ENCODE measurements around the gene RANBP17. TPM values are rescaled to one million over a fixed set of nuclear protein-coding genes. Genes with fewer than 3 reads are reported as not detected.

Gene RANBP17
- total RNA-seq, 1 donor from 2014 or later = 49.7 TPM

DNA sequence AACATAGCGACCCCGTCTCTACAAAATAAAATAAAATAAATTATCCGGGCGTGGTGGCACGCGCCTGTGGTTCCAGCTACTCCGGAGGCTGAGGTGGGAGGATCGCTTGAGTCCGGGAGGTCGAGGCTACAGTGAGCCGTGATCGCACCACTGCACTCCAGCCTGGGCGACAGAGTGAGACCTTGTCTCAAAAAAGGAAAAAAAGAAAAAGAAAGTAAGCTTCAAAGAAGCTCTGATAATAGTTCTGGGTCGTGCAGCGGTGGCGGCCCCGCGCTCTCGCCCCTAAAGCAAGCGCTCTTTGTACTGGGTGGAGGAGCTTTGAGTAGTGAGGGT, 454.1 kb downstream of the RANBP17 start:
- Histone ChIP-seq H3K4me1 (peaks cover 22% of the 10 kb centered on the region), H4K20me1 (ENCODE audit: low read depth) (peaks cover 83% of the 10 kb centered on the region), H3K36me3 (no peaks in the 10 kb centered on the region), H3K4me3 (peak overlapping the region; percentile 25), H3K9ac (no peak overlapping the region), H3K4me2 (peak overlapping the region; percentile 61), H3K27me3 (peaks cover 100% of the 10 kb centered on the region), H3K27ac (no peak overlapping the region), H2AFZ (replicated peaks) (no peak overlapping the region), H3K79me2 (ENCODE audit: low read depth) (no peaks in the 10 kb centered on the region), H3F3A (ENCODE audit: low read depth) (peaks cover 32% of the 10 kb centered on the region), H3K9me3 (ENCODE audit: low read depth) (no peaks in the 10 kb centered on the region)
- Mint-ChIP-seq H3K4me1 (peaks cover 11% of the 10 kb centered on the region), H3K36me3 (no peaks in the 10 kb centered on the region), H3K9me3 (peaks cover 3% of the 10 kb centered on the region), H3K27me3 (ENCODE audit: insufficient read depth, low read depth) (peaks cover 77% of the 10 kb centered on the region), H3K27ac (no peak overlapping the region), H3K4me3 (peak overlapping the region; percentile 48)
- DNase-seq (ENCODE audit: low spot score) = no peak
- TF ChIP-seq EZH2phosphoT487 (IDR thresholded peaks at IDR 0.05) (no peak), EZH2 (IDR thresholded peaks at IDR 0.05) (no peak)
- TF ChIP-seq, protein P1, sequence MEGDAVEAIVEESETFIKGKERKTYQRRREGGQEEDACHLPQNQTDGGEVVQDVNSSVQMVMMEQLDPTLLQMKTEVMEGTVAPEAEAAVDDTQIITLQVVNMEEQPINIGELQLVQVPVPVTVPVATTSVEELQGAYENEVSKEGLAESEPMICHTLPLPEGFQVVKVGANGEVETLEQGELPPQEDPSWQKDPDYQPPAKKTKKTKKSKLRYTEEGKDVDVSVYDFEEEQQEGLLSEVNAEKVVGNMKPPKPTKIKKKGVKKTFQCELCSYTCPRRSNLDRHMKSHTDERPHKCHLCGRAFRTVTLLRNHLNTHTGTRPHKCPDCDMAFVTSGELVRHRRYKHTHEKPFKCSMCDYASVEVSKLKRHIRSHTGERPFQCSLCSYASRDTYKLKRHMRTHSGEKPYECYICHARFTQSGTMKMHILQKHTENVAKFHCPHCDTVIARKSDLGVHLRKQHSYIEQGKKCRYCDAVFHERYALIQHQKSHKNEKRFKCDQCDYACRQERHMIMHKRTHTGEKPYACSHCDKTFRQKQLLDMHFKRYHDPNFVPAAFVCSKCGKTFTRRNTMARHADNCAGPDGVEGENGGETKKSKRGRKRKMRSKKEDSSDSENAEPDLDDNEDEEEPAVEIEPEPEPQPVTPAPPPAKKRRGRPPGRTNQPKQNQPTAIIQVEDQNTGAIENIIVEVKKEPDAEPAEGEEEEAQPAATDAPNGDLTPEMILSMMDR (IDR thresholded peaks at IDR 0.05) = no peak

DNA sequence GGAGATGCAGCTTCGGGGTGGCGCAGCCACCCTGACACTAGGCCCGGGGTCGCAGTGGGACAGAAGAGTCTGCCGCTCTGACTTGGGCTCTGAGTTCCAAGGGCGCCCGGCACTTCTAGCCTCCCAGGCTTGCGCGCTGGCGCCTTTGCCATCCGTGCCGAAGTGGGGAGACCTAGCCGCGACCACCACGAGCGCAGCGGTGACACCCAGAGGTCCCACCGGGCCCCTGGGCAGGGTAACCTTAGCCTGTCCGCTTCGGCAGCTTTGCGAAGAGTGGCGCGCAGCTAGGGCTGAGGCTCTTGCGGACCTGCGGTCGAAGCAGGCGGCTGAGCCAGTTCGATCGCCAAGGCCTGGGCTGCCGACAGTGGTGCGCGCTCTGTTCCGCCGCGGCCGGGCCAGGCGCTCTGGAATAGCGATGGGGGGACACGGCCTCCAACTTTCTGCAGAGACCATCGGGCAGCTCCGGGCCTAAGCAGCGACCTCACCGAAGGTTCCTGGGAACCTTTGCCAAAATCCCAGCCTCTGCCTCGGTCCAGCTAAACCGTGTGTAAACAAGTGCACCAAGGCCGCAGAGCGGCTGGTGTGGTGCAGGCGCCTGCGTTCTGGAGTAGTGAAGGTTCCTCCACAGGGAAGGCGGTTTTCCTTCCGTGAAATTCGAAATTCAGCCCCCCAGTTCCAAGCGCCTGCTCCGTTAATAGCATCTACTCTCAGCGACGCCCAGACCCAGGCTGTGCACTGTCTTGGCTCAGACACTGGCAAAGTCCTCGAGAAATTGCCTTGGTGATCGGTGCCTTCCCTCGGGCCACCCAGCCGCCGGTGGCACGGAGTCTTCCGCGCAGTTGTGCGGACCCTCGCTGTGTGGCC, 454.7 kb downstream of the RANBP17 start:
- TF ChIP-seq EZH2phosphoT487 (IDR thresholded peaks at IDR 0.05) = peak; percentile 99
- TF ChIP-seq, protein P1 (IDR thresholded peaks at IDR 0.05) = no peak
- peak; percentile 90 for TF ChIP-seq EZH2 (IDR thresholded peaks at IDR 0.05)

DNA sequence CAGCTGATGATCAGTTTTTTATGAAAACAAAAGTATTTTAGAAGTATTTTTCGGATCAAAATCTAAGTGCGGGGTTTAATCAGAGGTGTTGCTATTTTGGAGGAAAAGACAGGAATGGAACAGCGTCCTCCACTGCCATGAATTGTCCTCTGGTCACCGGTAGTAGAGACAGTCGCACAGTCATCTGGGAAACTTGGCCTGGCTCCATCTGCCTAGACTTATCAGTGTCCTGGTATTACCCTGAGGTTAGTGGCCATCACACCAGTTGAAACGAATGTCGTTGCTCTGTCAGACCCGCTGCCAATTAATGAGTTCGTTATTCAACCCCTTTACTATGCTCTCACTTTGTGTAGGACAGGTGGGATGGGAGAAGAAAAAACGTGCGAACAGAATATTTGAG, 455.4 kb downstream of the RANBP17 start:
- Mint-ChIP-seq H3K27ac (no peak overlapping the region), H3K36me3 (no peaks in the 10 kb centered on the region), H3K27me3 (ENCODE audit: insufficient read depth, low read depth) (peaks cover 84% of the 10 kb centered on the region), H3K4me1 (peaks cover 11% of the 10 kb centered on the region), H3K9me3 (peaks cover 3% of the 10 kb centered on the region), H3K4me3 (no peak overlapping the region)
- no peak overlapping the region for H3K4me3 ChIP-seq
- H4K20me1 ChIP-seq (ENCODE audit: low read depth) = peaks cover 70% of the 10 kb centered on the region
- TF ChIP-seq EZH2phosphoT487 (IDR thresholded peaks at IDR 0.05) (no peak), EZH2 (IDR thresholded peaks at IDR 0.05) (no peak)
- TF ChIP-seq, protein P1 (IDR thresholded peaks at IDR 0.05) = no peak
- DNase-seq (ENCODE audit: low spot score) = peak; percentile 10
- no peak overlapping the region for H2AFZ ChIP-seq (replicated peaks)
- no peaks in the 10 kb centered on the region for H3K79me2 ChIP-seq (ENCODE audit: low read depth)
- peaks cover 100% of the 10 kb centered on the region for H3K27me3 ChIP-seq
- no peak overlapping the region for H3K4me2 ChIP-seq
- H3K9ac ChIP-seq = no peak overlapping the region
- H3K36me3 ChIP-seq = no peaks in the 10 kb centered on the region
- H3K9me3 ChIP-seq (ENCODE audit: low read depth) = no peaks in the 10 kb centered on the region
- H3F3A ChIP-seq (ENCODE audit: low read depth) = peaks cover 20% of the 10 kb centered on the region
- peaks cover 10% of the 10 kb centered on the region for H3K4me1 ChIP-seq
- H3K27ac ChIP-seq = no peak overlapping the region

More for the DNA sequence above, 454.7 kb downstream of the RANBP17 start:
- Histone ChIP-seq H3F3A (ENCODE audit: low read depth) (peaks cover 26% of the 10 kb centered on the region), H3K4me2 (peak overlapping the region; percentile 61), H3K36me3 (no peaks in the 10 kb centered on the region), H3K9me3 (ENCODE audit: low read depth) (no peaks in the 10 kb centered on the region), H3K9ac (no peak overlapping the region), H3K4me1 (peaks cover 17% of the 10 kb centered on the region), H3K79me2 (ENCODE audit: low read depth) (no peaks in the 10 kb centered on the region), H4K20me1 (ENCODE audit: low read depth) (peaks cover 77% of the 10 kb centered on the region), H3K4me3 (peak overlapping the region; percentile 25), H2AFZ (replicated peaks) (no peak overlapping the region), H3K27ac (no peak overlapping the region), H3K27me3 (peaks cover 100% of the 10 kb centered on the region)
- DNase-seq (ENCODE audit: low spot score) = peak; percentile 74
- Mint-ChIP-seq H3K9me3 (peaks cover 3% of the 10 kb centered on the region), H3K4me3 (peak overlapping the region; percentile 48), H3K27ac (no peak overlapping the region), H3K4me1 (peaks cover 11% of the 10 kb centered on the region), H3K27me3 (ENCODE audit: insufficient read depth, low read depth) (peaks cover 79% of the 10 kb centered on the region), H3K36me3 (no peaks in the 10 kb centered on the region)
